ENCODE data around the gene SOCS7.

The SOCS7 gene

DNA sequence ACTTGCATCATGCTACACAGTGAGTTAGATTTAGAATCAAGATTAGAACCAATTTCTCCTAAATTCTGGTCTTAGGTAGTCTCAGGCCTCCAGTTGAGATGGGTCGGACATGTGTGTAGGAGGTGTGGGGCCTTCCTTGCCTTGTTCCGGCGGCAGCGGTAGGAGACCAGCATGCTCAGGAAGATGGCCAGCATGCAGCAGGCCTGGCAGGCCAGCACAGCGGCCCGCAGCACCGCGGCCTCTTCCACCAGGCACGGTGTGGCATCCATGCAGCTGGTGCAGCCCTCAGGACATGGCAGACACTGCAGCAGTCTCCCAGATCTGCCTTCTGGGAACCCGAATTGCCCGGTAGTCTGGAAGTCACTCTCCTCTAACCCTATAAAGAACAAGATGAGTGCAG lies 14.8 kb upstream of the SOCS7 start:
- DNase-seq (ENCODE audit: low read depth in 2 of 2): no peak

DNA sequence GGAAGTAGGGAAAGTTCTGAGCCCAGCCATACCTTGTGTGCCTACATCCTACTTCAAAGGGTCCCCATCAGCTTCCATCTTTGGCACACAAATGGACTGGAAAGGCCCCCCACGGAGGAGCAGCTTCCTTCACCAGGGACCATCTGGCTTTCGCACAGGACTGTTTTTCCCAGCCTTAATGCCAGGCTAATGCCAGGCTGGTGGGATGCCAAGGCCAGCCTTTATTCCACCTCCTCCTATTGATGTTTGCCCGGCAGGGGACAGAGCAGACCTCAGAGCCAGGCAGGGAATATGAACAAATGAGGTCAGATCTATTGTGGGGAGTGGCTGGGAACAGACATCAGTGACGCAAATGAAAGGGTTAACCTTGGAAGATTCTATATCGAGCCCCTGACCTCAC lies 13.6 kb upstream of the SOCS7 start:
- no peak for DNase-seq (ENCODE audit: low read depth in 2 of 2)

DNA sequence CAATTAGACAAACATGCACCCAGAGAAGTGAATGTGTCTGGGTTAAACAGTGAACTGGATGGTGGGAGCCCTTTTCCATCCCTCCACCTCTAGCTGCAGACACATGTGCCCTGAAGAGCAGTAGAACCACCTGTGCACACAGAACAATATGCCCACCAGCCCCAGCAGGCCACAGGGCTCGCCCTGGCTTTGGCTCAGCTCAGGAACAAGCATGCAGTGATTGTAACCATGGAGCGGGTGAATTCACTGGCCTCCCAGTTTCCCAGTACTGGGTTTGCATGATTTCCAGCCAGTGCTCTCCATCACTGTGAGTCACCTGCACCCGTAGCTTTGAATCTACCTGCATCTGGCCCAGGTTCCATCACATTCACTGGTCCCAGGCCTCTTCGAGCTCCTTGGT lies 13.1 kb upstream of the SOCS7 start:
- no peak for DNase-seq (ENCODE audit: low read depth in 2 of 2)

- no peak for DNase-seq (ENCODE audit: low read depth in 2 of 2)
Observed at GRCh38 chr17:38339891-38340290, 11.8 kb upstream of the SOCS7 start.

DNA sequence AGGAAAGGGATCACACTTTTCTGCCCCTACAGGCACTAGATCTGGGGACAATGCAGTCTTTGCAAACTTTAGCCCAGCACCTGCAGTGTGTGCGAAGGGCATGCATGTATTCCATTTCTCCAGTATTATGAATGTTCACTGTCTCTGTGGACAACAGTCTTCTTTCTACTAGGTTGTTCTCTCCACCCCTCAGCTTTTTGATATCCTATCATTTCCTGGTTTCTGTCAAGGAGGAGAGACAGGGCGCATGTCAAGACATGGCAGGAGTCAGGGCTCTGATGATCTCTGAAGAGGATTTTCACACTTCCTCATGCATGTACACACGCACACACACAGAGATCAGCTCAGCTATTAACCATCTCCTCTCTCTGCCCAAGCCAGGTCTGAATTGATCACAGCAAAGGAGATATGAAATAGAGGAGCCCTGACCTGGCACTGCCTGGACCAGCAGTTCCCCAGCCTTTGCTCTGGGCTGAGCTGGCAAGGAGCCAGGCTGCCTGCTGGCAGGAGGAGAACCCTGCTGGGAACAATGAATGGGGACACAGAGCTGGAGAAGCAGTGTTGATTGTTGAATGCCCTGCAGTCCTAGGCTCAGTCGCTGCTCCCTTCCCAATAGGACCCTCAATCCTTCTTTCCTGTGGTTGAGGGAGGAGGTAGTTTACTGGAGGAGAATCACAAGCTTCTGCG lies 10.5 kb upstream of the SOCS7 start:
- no peak for DNase-seq (ENCODE audit: low read depth in 2 of 2)

- DNase-seq (ENCODE audit: low read depth in 2 of 2): no peak
Observed at GRCh38 chr17:38342886-38343607, 8.6 kb upstream of the SOCS7 start.

- no peak for DNase-seq (ENCODE audit: low read depth in 2 of 2)
Observed at GRCh38 chr17:38343608-38344419, 7.8 kb upstream of the SOCS7 start, which contains the start of gene GPR179. Gene GPR179, minus strand, starts transcription at chr17:38343956. Its CDS starts 167 bp downstream, at chr17:38343789.

- no peak for DNase-seq (ENCODE audit: low read depth in 2 of 2)
Observed at GRCh38 chr17:38344420-38344745, 7.3 kb upstream of the SOCS7 start.

DNA sequence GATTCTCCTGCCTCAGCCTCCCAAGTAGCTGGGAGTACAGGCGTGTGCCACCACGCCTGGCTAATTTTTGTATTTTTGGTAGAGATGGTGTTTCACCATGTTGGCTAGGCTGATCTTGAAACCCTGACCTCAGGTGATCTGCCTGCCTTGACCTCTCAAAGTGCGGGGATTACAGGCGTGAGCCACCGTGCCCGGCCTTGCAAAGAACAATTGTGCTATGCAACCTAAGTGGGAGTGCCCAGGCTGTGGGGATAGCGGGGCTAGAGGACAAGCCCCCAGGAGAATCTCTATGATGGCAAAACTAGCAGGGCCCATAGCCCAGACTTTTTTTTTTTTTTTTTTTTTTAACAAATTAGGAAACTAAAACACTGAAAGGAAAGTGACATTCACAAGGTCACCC lies 5.9 kb upstream of the SOCS7 start:
- no peak for DNase-seq (ENCODE audit: low read depth in 2 of 2)

- DNase-seq (ENCODE audit: low read depth in 2 of 2): peak; percentile 64 to 66
Observed at GRCh38 chr17:38349097-38349730, 2.4 kb upstream of the SOCS7 start.

DNA sequence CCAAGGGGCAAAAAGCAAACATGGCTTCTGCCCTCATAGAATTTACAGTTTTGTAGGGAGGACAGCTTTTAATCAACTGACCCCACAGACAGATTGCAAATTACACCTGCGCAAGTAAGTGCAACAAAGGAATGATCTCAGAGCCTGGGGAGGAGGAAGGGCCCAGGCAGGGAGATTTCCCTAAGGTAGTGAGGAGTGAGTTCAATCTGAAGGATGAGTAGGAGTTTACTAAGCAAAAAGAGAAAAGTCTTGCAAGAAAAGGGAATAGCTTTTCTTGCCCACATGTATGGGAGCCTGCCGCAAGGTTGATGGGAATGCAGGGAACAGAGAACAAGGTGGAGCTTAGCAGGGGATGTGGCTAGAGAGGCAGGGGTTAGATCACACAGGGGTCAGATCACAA lies 1.6 kb upstream of the SOCS7 start:
- DNase-seq (ENCODE audit: low read depth in 2 of 2): no peak

DNA sequence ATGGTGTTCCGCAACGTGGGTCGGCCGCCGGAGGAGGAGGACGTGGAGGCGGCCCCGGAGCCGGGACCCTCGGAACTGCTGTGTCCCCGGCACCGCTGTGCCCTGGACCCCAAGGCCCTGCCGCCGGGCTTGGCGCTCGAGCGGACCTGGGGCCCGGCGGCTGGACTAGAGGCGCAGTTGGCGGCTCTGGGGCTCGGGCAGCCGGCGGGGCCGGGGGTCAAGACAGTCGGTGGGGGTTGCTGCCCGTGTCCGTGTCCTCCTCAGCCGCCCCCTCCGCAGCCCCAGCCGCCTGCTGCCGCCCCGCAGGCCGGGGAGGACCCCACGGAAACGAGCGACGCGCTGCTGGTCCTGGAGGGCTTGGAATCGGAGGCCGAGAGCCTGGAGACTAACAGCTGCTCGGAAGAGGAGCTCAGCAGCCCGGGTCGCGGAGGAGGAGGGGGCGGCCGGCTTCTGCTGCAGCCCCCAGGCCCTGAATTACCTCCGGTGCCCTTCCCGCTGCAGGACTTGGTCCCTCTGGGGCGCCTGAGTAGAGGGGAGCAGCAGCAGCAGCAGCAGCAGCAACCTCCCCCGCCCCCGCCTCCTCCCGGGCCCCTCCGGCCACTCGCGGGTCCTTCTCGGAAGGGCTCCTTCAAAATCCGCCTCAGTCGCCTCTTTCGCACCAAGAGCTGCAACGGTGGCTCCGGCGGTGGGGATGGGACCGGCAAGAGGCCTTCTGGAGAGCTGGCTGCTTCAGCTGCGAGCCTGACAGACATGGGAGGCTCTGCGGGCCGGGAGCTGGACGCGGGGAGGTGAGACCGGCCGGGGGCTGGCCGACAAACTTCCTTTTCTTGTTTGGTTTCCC lies 821 bp downstream of the SOCS7 start:
- DNase-seq (ENCODE audit: low read depth in 2 of 2): no peak

- no peak for DNase-seq (ENCODE audit: low read depth in 2 of 2)
Observed at GRCh38 chr17:38353086-38353604, 1.5 kb downstream of the SOCS7 start.

- DNase-seq (ENCODE audit: low read depth in 2 of 2): no peak
Observed at GRCh38 chr17:38353668-38354067, 2.0 kb downstream of the SOCS7 start.

- no peak for DNase-seq (ENCODE audit: low read depth in 2 of 2)
Observed at GRCh38 chr17:38354466-38354865, 2.8 kb downstream of the SOCS7 start.

- DNase-seq (ENCODE audit: low read depth in 2 of 2): no peak
Observed at GRCh38 chr17:38355251-38355650, 3.6 kb downstream of the SOCS7 start.

DNA sequence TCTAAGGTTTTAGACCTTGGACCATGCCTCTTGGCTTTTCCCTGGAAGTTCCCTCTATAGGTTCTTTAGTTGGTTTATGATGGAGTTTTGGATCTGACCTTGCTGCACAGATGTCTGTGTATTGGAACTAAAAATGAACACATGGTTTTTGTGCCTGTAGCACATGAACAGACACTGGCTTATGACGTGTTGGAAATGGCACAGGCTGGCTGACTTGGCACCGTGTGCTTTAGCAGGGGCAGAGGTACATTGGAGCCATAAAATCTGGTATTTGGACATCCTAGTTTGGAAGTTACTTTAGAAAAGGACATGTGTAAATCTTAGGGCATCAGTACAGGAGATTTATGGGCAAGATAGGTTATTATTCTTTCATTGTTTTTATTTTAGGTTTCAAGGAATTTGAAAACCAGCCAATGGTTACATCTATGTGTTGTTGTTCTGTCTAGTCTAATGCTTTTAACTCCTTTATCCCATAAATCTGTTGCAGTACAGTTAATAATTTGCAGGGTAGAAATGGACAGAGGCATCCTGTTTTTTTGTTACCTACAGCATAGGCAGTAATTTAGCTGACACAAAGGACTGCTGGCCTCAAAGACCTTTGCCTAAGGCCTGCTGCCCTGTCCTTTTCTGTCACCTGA lies 6.0 kb downstream of the SOCS7 start:
- no peak for DNase-seq (ENCODE audit: low read depth in 2 of 2)

DNA sequence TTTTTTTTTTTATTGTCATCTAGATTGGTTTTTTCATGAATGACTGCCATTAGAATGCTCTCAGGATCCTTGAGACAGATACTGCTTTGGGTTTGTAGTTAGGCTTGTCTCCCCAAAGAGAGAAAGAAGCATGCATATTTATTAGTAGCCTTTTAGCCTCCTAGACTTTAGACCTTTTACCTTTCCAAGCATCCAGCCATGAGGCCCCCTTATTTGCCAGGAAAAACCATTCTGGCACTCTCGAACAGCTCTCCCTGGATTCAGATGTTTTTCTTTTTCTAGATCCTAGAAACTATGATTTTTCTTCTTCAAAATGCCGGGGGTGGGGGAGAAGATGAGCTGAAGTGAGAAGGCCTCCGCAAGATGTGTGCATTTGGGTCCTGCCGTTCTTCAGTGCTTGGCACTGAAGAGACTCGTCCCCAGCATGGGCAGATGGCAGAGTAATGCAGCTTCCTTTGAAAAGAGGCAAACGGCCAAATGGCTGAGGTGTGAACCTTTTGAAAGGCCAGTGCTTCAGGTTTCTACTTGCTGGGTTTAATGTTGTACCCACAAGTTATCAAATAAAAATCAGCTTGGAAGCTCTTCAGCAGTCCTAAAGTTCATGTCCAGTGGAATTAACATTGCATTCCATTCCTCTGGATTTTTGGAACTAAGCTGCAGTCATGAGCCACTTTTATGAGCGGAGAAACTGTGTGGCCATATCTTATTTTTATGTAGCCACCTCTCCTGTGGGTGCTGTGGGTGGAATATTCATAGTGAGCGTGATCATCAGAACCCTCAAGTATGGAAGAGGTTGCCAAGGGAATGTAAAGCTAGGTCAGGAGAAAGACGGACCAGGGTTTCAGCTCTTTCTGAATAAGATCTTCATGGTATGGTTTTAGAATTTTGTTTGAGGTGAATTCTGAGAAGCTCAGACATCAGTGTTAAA lies 7.2 kb downstream of the SOCS7 start:
- DNase-seq (ENCODE audit: low read depth in 2 of 2): no peak

- DNase-seq (ENCODE audit: low read depth in 2 of 2): no peak
Observed at GRCh38 chr17:38361694-38362465, 10.2 kb downstream of the SOCS7 start.

All from stimulated activated CD8-positive, alpha-beta memory T cell treated with anti-CD3 and anti-CD28 coated beads, Interleukin-15, amount 100 ng/mL, for 48 hours (primary cell).